ENCODE data around the gene CFAP45. TPM values are rescaled to one million over a fixed set of nuclear protein-coding genes. Genes with fewer than 3 reads are reported as not detected.

The CFAP45 gene
- total and polyA plus RNA-seq, 2 experiments from 2014 or later, result 0.36 TPM; not detected in 1

GRCh38 chr1:159870704-159871103 lies 29.3 kb downstream of the CFAP45 start (continued):
- no peak for TF ChIP-seq NANOG (IDR thresholded peaks at IDR 0.05; ENCODE audit: borderline replicate concordance)
- no peak for TF ChIP-seq ETS1 (IDR thresholded peaks at IDR 0.05)
- no peak for TF ChIP-seq EZH2phosphoT487 (IDR thresholded peaks at IDR 0.05; ENCODE audit: unreplicated experiment)

- H3K27ac ChIP-seq (ENCODE audit: low read depth), result no peak overlapping the region
- no peaks in the 10 kb centered on the region; the same call in 1 of the 2 replicates for H3K36me3 ChIP-seq (ENCODE audit: insufficient read depth)
- H3K4me3 ChIP-seq, result no peak overlapping the region
- Mint-ChIP-seq H3K4me3 (no peak overlapping the region), H3K27me3 (ENCODE audit: insufficient read depth, low read depth, poor library complexity) (peaks cover 5% of the 10 kb centered on the region), H3K9me3 (no peaks in the 10 kb centered on the region), H3K4me1 (peaks cover 7% of the 10 kb centered on the region), H3K36me3 (ENCODE audit: low read depth) (no peaks in the 10 kb centered on the region), H3K27ac (no peak overlapping the region)
- H3K4me1 ChIP-seq (ENCODE audit: insufficient read depth), result no peaks in the 10 kb centered on the region
- ATAC-seq (no peak), DNase-seq (ENCODE audit: low spot score) (no peak)
- H3K4me2 ChIP-seq, result no peak overlapping the region
- no peaks in the 10 kb centered on the region for H4K20me1 ChIP-seq (replicated peaks; ENCODE audit: insufficient read depth)
- H3K79me2 ChIP-seq (replicated peaks; ENCODE audit: insufficient read depth), result no peaks in the 10 kb centered on the region
- H3F3A ChIP-seq (replicated peaks; ENCODE audit: low read depth), result no peaks in the 10 kb centered on the region
- no peaks in the 10 kb centered on the region; the same call in 1 of the 2 replicates for H3K9me2 ChIP-seq (ENCODE audit: insufficient read depth)
- H2AFZ ChIP-seq, result no peak overlapping the region
- no peaks in the 10 kb centered on the region for H3K27me3 ChIP-seq (ENCODE audit: insufficient read depth)
- no peak for TF ChIP-seq ZNF462 (CRISPR knock-in tag; IDR thresholded peaks at IDR 0.05)
- no peak for TF ChIP-seq ZNF114 (CRISPR knock-in tag; IDR thresholded peaks at IDR 0.05)
- TF ChIP-seq STAT1 (IDR thresholded peaks at IDR 0.05; ENCODE audit: unreplicated experiment), result no peak
- no peak for TF ChIP-seq ETS1 (IDR thresholded peaks at IDR 0.05)
- no peak for TF ChIP-seq CTCF (conservative IDR thresholded peaks at IDR 0.05; ENCODE audit: low read depth in 2 of 2)
- no peak for TF ChIP-seq JUNB (IDR thresholded peaks at IDR 0.05; ENCODE audit: unreplicated experiment)
- TF ChIP-seq POLR2AphosphoS5 (IDR thresholded peaks at IDR 0.05; ENCODE audit: low read depth), result no peak
- no peak for TF ChIP-seq EZH2phosphoT487 (IDR thresholded peaks at IDR 0.05; ENCODE audit: unreplicated experiment)
- TF ChIP-seq CREB1 (CRISPR knock-in tag; IDR thresholded peaks at IDR 0.05; ENCODE audit: low read depth), result no peak
- TF ChIP-seq NANOG (IDR thresholded peaks at IDR 0.05; ENCODE audit: borderline replicate concordance), result no peak
- TF ChIP-seq REST (IDR thresholded peaks at IDR 0.05; ENCODE audit: unreplicated experiment), result no peak
- TF ChIP-seq ZNF331 (CRISPR knock-in tag; IDR thresholded peaks at IDR 0.05; ENCODE audit: low read depth), result no peak
Observed at GRCh38 chr1:159869607-159870006, 30.4 kb downstream of the CFAP45 start.

Data from GM23338 (cell line).